ENCODE data around the gene CASKIN1.
"Not testable (repeated sequence)": the region's sequence is repeated elsewhere in the genome, so short reads cannot be mapped to it uniquely, and the experiment has no call there.

The CASKIN1 gene

GRCh38 chr16:2209258-2210008 is 13.0 kb upstream of the CASKIN1 start:
- no peak for DNase-seq (ENCODE audit: low spot score)

- DNase-seq (ENCODE audit: low spot score), result no peak
Observed at GRCh38 chr16:2208772-2209171, 12.4 kb upstream of the CASKIN1 start.

GRCh38 chr16:2208308-2208707 is 11.9 kb upstream of the CASKIN1 start:
- no peak for DNase-seq (ENCODE audit: low spot score)

- no peak for DNase-seq (ENCODE audit: low spot score)
Observed at GRCh38 chr16:2207872-2208271, 11.5 kb upstream of the CASKIN1 start.

- DNase-seq (ENCODE audit: low spot score), result no peak
Observed at GRCh38 chr16:2206780-2207433, 10.5 kb upstream of the CASKIN1 start.

GRCh38 chr16:2206420-2206779 is 10.0 kb upstream of the CASKIN1 start:
- no peak for DNase-seq (ENCODE audit: low spot score)

GRCh38 chr16:2205967-2206313 is 9.5 kb upstream of the CASKIN1 start:
- DNase-seq (ENCODE audit: low spot score), result no peak

GRCh38 chr16:2205104-2205966 is 8.9 kb upstream of the CASKIN1 start, which contains the start of gene MLST8:
Gene MLST8, plus strand, starts transcription at chr16:2205454. Its CDS starts 632 bp downstream, at chr16:2206086.
- peak; percentile 100 for DNase-seq (ENCODE audit: low spot score)

GRCh38 chr16:2204416-2205103 is 8.2 kb upstream of the CASKIN1 start:
- DNase-seq (ENCODE audit: low spot score), result no peak

GRCh38 chr16:2203119-2203688 is 6.8 kb upstream of the CASKIN1 start:
- not testable (repeated sequence) for DNase-seq (ENCODE audit: low spot score)

GRCh38 chr16:2200313-2200712 is 3.9 kb upstream of the CASKIN1 start:
- no peak for DNase-seq (ENCODE audit: low spot score)

- DNase-seq (ENCODE audit: low spot score), result no peak
Observed at GRCh38 chr16:2199621-2200139, 3.3 kb upstream of the CASKIN1 start.

GRCh38 chr16:2199095-2199494 is 2.7 kb upstream of the CASKIN1 start:
- DNase-seq (ENCODE audit: low spot score), result no peak

GRCh38 chr16:2198283-2198682 is 1.9 kb upstream of the CASKIN1 start:
- DNase-seq (ENCODE audit: low spot score), result no peak

GRCh38 chr16:2197765-2198164 is 1.4 kb upstream of the CASKIN1 start:
- no peak for DNase-seq (ENCODE audit: low spot score)

- no peak for DNase-seq (ENCODE audit: low spot score)
Observed at GRCh38 chr16:2196981-2197511, 641 bp upstream of the CASKIN1 start.

GRCh38 chr16:2195322-2196161 is 863 bp downstream of the CASKIN1 start:
- DNase-seq (ENCODE audit: low spot score), result no peak

- DNase-seq (ENCODE audit: low spot score), result peak; percentile 39
Observed at GRCh38 chr16:2194852-2195321, 1.5 kb downstream of the CASKIN1 start.

GRCh38 chr16:2194166-2194834 is 2.1 kb downstream of the CASKIN1 start:
- no peak for DNase-seq (ENCODE audit: low spot score)

GRCh38 chr16:2191446-2191706 is 5.0 kb downstream of the CASKIN1 start:
- no peak for DNase-seq (ENCODE audit: low spot score)
